HG03521 (cell line): ENCODE measurements around the gene OLFM2.

Experiments
- ATAC-seq: cut with Tn5 transposase; IDR thresholded peaks from one replicate; pipeline ENCODE4 v1.9.1; 2021; ENCODE audit warnings: mild to moderate bottlenecking, moderate library complexity; ENCODE audit not compliant: unreplicated experiment

Gene OLFM2

GRCh38 chr19:9910625-9911024 is 25.7 kb downstream of the OLFM2 start:
- no peak for ATAC-seq

- no peak for ATAC-seq
These were observed 27.1 kb downstream of the OLFM2 start for GRCh38 chr19:9909251-9909650.

GRCh38 chr19:9906475-9907087 is 29.7 kb downstream of the OLFM2 start:
- ATAC-seq = no peak

GRCh38 chr19:9903336-9903735 is 33.0 kb downstream of the OLFM2 start:
- no peak for ATAC-seq

GRCh38 chr19:9901642-9902041 is 34.7 kb downstream of the OLFM2 start:
- ATAC-seq = no peak

- ATAC-seq = no peak
These were observed 35.3 kb downstream of the OLFM2 start for GRCh38 chr19:9901020-9901419.

GRCh38 chr19:9891609-9892373 is 44.5 kb downstream of the OLFM2 start:
- ATAC-seq = no peak

GRCh38 chr19:9885077-9885552 is 51.2 kb downstream of the OLFM2 start:
- ATAC-seq = no peak

GRCh38 chr19:9883764-9884163 is 52.6 kb downstream of the OLFM2 start:
- ATAC-seq = no peak

- no peak for ATAC-seq
These were observed 53.0 kb downstream of the OLFM2 start for GRCh38 chr19:9883231-9883758.

- ATAC-seq = no peak
These were observed 54.6 kb downstream of the OLFM2 start for GRCh38 chr19:9881720-9882119.

GRCh38 chr19:9878511-9879196 is 57.7 kb downstream of the OLFM2 start:
- ATAC-seq = no peak

GRCh38 chr19:9877780-9878510 is 58.4 kb downstream of the OLFM2 start:
- ATAC-seq = no peak

GRCh38 chr19:9875796-9876195 is 60.5 kb downstream of the OLFM2 start:
- no peak for ATAC-seq

- ATAC-seq = no peak
These were observed 61.2 kb downstream of the OLFM2 start for GRCh38 chr19:9875031-9875627.

- no peak for ATAC-seq
These were observed 63.6 kb downstream of the OLFM2 start for GRCh38 chr19:9872618-9873242.

- ATAC-seq = no peak
These were observed 64.5 kb downstream of the OLFM2 start for GRCh38 chr19:9871626-9872338.

GRCh38 chr19:9868983-9869617 is 67.2 kb downstream of the OLFM2 start:
- no peak for ATAC-seq
